Skeletal muscle cell (primary cell): ENCODE measurements around the gene MEIS1.

Experiments
- DNase-seq: peaks from one replicate; pipeline ENCODE4 v3.0.0-alpha.2; 2010; ENCODE audit warnings: low read depth
- H3K4me3 ChIP-seq: 2 replicates; pipeline ENCODE4 v1.5.1; 2011; ENCODE audit warnings: low read depth, mild to moderate bottlenecking, control low read depth, low read length, moderate library complexity

The MEIS1 gene

DNA sequence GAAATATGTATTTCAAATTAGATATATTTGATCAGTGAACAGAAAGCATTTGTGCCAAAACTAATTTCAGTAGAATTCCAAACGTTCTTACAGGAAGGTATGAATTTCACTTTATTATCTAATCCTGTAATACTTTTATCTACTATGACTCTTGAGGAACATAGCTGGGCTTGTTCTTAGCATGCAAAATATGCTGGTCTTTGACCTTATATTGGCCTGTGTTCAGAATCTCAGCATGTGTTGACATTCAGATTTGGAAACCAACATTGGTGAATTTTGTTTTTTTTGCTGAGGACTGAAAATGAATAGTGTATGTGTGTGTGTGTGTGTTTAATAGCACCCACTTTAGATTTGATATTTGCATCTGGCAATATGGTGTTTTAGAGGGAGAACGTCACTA, 112.2 kb downstream of the MEIS1 start:
- H3K4me3 ChIP-seq = no peak overlapping the region
- no peak for DNase-seq

DNA sequence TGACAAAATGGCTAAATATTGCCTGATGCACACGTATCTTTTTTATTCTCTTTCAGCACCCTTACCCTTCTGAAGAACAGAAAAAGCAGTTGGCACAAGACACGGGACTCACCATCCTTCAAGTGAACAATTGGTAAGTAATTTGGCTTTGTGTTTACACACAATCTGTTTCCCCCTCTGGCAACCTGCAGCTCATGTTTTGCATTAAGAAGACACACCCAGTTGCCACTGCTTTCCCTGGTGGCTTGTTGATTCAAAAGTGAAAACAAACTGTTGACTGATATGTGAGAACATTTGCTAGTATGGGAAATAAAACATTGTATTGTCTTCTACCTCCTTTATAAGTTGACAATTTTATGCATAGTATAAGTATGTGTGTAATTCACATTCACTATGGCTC, 113.0 kb downstream of the MEIS1 start:
- H3K4me3 ChIP-seq = no peak overlapping the region

DNA sequence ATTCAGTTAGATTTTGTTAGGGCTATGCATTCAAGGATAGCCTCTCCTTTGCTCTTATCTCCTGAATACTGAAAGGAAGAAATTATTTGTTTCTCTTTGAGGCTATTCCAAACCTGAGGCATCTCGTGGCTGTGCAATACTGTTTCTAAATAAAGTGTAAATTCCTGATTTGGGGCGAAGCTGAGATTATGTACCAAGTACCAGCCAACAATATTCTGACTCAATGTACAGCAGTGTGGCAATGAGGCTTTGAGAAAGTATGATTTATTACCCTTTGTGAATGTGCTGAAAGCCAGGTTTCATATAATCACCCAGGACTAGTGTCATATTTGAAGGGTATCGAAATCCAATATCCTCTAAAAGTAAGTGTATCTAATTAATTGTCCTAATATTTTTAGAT, 113.5 kb downstream of the MEIS1 start:
- DNase-seq = no peak
- H3K4me3 ChIP-seq = no peak overlapping the region

More for the DNA sequence above, 113.0 kb downstream of the MEIS1 start:
- no peak for DNase-seq

DNA sequence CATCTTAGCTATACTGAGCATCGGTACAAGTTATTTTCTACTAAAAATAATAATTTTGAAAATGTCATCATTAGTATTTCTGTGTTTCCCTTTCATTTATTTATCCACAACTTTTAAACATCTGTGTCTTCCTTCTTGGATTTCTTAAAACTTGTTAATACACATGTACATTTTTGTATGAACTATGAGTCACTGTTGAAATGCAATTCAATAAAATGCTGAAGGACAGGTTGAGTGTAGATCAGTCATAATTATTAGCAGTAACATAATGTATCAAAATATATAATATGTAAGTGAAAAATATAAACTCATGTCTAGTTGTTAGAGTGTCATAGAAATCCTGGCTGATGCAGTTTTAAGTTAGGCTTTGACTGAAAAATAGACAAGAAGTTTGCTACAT, 115.9 kb downstream of the MEIS1 start:
- DNase-seq = no peak
- H3K4me3 ChIP-seq = no peak overlapping the region

DNA sequence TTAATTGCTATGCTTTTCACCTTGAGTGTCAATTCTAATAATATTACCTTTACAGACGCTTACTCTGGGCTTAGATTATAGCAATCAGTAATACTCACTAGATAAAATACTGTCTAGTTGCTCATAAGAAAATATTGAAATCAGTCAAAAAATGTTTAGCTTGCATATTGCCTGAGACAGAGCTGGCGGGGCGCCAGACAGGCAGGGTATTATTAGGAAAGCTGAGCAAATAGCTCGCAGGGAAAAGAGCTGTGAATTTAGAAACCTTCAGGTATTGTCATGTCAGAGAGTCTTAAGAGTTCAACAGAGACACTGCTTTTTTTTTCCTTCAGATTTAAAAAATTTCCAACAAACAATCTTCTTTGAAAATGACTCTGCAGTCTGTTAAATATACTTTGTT, 118.4 kb downstream of the MEIS1 start:
- DNase-seq = no peak
- no peak overlapping the region for H3K4me3 ChIP-seq

DNA sequence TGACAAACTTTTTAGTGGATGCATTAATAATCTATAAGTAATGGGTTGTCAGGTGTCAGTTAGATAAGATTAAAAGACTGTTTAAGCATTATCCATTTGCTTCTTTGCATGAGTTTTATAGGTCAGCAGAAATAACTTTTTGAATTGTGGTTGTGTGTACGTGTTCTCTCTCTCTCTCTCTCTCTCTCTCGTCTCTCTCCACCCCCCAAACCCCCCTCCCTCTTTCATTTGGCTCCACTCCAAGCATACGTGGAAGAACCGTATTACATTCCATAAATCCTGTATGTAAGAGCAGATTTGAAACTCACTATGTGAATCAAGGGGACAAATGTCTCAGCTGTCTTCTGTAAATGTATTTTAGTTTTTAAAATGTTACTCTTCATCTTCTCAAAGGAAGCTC, 120.2 kb downstream of the MEIS1 start:
- no peak for DNase-seq
- H3K4me3 ChIP-seq = no peak overlapping the region

DNA sequence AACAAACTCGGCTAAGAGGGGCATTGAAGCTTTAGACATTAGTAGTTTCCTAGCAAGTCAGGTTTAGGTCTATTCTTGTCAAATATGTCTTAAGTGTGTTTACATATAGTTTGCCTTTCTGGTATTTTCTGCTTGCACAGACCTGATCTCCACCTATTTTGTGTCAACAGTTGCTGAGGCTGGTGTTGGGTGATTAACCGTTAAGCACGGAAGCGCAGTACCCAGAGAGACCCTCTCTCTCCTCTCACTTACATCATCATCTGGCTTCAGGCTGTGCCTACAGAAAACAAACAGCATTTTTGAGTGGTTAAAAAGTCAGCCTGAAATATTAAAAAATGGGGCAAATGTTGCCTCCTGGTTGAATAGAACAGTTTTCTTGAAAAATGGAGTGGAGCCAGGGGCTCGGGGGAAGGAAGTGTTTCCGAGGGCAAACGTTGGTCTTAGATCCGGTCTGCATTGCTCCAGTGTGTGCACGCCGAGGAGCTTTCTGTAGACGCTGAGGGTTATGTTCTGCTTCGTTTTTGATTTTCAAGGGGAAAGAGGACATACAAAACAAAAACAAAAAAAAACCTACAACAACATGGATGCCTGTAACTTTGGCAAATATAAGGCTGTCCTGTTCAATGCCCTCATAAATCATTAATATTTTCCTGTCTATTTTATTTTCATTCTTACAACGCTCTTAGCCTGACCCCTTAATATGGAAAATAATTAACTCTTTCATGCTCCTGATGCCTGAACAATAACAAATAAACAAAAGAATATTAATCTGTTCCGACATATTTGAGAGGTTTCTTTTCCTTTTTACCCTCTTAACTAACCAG, 120.8 kb downstream of the MEIS1 start:
- H3K4me3 ChIP-seq = peak overlapping the region; percentile 4
- DNase-seq = no peak

DNA sequence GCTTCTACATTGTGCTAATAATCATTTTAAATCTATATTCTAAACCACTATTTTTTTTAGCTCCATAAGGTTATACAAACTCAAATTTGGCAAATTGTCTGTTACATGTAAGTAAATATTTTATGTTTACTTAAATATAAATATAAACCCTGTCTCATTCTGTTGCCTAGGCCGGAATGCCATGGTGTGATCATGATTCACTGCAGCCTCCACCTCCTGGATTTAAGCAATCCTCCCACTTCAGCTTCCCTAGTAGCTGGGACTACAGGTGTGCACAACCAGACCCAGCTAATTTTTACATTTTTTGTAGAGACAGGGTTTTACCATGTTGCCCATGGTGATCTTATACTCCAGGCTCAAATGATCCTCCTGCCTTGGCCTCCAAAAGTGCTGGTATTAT, 124.7 kb downstream of the MEIS1 start:
- DNase-seq = no peak

DNA sequence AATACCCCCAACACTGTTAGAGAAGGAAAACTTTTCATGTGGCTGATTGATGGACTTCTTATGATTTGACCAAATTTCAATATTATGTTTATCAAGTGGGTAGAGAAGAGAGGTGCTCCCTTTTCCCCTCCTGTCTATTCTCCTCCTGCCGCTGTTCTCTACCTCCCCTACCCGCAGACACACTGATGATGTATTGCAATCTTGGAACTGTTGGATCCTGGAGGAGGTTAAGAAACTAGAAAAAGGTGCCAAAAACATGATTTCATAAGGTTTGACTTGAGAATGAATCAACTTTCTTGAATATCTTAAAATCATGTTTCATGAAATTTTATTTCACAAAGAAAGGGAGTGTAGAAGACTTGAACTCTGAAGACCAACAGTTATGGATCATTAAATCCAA, 125.8 kb downstream of the MEIS1 start:
- no peak for DNase-seq
- H3K4me3 ChIP-seq = no peak overlapping the region

More for the DNA sequence above, 124.7 kb downstream of the MEIS1 start:
- H3K4me3 ChIP-seq = no peak overlapping the region

DNA sequence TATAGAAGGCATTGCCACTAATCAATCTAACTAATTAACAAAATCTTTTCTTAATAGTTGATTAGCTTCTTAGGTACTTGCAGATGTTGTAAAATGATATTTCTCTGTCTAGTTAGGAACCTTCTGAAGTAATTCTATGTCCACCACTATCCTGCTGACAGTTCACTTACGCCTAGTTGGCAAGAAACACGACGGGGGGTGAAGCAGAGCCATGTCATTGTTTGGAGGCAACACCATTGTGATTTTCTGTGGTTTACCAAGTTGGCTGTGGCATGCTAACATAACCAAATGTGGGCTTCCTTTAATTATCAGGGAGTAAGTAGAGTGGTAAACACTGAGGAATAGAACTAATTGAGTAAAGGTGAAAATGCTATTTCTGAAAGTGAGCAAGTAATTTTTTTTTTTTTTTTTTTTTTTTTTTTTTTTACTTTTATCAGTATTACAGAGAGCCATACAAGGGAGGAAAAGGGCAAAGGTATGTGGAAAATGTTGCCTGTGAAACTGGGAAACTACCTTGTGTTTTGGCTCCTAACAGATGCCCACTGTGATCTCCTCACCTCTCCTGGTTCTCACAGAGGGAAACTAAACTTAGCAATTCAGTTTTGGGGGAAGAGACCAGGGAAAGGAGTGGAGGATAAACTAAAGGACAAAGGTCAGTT, 126.8 kb downstream of the MEIS1 start:
- H3K4me3 ChIP-seq = no peak overlapping the region
- no peak for DNase-seq

DNA sequence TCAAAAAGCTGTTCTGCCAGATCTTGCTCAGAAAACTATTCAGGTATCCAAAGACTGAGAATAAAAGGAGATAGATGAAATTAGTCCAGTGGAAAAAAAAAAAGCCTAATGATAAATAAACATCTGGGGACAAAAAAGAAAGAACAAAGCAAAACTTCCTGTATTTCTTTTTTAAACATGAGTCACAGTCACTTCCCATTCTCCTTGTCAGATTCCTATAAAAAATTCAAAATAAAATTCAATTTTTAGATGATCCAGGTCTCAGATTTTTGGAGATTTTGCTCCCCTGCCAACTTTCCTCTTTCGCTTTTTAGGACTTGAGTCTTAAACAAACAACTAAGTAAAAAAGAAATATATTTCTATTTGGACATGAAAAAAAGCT, 127.4 kb downstream of the MEIS1 start:
- H3K4me3 ChIP-seq = no peak overlapping the region
- no peak for DNase-seq

DNA sequence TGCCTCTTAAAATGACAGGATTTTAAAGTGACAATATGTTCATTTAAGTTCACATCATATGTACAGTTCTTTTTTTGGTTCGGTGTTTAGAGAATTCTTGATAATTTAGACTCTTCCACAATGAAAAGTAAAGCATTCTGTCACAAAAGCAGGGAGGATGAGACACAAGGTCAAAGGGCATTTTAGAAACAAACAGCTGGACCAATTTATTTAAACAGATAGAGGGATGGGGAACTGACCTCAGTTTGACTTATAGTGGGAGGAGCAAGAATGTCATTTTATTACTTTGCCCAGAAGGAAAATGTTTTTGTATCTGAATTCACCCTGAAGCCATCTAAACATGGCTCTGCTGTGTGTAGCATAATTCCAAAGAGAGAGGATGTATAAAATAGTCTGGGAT, 128.5 kb downstream of the MEIS1 start:
- DNase-seq = no peak
- H3K4me3 ChIP-seq = no peak overlapping the region

DNA sequence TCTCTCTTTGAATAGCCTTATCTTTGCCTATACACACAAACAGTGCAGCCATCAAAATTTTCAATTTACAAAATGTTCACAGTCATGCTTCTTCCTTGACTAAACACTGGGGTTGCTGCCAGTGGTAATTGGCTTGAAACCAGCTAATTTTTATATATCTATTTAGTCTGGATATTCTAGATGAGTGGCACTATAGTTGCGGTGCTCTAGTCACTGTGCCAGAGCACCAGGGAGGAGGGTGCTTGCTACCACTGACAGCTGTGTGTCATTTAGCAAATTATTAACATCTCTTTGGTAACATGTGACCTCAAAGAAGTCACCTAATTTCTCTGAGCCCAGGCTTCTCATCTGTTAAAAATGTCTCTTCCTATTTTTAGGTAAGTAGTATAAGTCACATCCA, 130.4 kb downstream of the MEIS1 start:
- DNase-seq = no peak
- no peak overlapping the region for H3K4me3 ChIP-seq

DNA sequence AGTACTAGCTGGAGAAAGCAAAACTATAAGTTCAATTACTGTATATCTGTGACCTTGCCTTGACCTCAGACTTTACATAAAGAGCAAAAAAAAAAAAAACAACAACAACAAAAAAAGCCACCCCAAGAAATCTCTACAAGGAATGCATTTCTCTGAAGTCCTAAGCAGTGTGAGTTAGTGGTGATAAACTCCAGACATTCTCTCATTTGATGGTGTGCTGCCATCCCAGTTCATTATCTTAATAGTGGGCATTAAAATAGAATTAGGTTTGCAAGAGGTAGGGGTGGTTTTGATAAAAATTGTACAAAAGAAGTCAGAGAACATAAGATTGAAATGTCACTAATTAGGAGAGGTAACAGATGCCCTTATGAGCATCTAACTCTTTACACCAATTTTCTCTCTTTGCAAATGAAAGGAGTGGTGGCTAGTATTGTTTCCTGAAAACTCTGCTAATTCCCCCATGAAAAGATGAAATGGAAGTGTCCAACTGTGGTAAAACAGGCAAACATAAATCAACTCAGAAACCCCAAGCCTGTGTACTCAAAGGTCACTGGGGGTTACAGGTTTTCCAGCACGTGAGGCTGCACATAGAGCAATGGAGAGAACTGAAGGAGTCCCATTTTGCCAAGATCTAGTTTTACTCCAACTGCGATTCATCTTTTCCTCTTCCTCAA, 131.9 kb downstream of the MEIS1 start:
- DNase-seq = no peak
- H3K4me3 ChIP-seq = no peak overlapping the region

DNA sequence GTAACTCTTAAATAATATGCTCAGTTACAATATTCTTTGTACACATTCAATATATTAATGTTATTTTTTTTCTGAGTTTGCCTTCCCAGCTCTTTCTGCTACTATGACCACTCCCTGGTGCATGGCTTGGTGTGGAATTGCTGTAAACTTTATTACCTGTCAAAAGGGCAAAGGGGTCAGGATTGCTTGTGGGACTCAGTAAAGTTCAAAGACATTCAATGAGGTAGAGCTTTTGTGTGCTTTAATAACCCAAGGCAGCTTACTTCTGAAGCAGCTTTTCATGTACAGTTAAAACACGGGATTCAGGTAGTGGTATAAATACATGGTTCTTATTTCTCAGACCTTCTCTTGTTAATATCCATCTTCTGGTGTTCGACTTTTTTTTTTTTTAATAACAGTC, 132.8 kb downstream of the MEIS1 start:
- no peak for DNase-seq
- no peak overlapping the region for H3K4me3 ChIP-seq

DNA sequence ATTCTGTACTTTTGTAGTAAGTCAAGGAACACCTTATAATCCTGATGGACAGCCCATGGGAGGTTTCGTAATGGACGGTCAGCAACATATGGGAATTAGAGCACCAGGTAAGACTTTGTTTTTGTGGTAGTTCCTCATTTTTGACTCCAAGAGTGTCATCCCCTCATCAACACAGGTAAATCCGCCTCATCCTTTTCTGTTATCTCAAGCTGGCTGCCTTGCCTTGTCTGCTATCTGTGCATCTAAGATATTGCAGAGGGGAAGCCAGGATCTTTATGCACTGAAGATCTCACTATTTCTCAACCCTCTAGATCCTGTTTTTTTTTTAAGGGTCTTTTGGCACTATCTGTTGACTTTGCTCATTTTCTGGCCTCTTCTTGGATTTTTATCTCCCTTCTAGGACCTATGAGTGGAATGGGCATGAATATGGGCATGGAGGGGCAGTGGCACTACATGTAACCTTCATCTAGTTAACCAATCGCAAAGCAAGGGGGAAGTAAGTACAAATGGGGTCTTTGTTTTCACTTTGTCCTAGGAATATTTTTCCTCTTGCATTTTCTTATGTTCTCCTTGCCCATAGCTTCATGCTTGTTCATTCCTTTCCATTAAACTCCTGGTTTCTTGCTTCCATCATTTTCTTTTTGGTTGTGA, 133.8 kb downstream of the MEIS1 start:
- no peak overlapping the region for H3K4me3 ChIP-seq
- DNase-seq = no peak

DNA sequence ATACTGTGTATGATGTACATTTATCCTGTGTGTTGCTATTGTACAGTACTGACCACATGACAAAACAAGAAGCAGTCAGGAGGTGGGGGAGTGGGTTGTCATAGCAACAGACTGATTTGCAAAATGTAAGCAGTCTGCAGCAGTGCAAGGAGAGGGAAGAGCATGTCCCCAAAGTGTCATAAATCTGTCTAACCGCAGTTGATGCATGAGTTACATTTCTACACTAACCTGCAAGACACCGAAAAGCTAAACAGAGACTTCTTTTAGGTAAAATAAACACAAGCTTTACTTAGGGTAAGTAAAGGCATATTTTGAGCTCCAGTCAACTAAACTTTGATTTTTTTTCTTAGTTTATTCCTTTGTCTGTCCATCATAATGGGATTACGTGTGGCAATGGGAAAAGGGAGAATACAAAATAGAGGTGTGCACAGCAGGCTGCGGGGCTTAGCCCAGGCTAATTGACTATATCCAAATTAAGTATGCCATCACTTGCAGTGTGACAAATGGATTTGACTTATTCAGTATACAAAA, 134.5 kb downstream of the MEIS1 start:
- DNase-seq = peak; percentile 73
- no peak overlapping the region for H3K4me3 ChIP-seq

DNA sequence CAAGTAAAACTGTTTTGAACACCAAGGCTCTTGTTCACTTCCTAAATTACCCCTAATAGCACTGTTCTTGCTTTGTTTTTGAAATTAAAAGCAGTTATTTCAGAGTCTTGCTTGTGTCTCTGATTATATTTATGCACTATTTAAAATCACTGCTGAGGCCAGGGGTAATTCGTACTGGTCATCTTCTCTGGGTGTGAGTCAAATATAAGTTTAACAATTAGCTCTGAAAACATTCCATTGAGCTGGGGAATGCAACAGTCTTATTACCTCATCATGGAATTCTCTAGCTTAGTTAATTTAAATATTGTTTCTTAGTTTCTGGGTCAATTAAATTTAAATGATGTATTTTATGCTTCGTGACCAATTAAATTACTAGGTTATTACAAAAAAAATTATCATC, 135.0 kb downstream of the MEIS1 start:
- DNase-seq = no peak
- H3K4me3 ChIP-seq = no peak overlapping the region

DNA sequence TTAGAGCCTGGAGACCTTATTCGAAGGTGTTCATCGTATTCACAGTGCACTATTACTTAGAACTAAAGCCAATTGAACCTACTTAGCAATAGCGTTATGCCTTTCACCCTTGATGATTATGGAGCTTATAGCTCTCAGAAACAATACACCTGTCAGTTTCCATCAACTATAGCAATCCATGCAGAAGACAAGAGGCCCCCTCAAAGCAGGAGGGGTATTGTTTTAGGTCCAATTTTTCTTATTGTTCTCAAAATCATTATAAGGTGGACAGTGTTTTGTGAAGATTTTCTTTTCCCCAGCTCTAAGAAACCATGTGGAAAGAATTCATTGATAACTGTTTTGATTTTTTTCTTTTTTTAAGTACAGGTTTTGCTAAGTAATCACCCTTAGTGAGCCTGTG, 135.5 kb downstream of the MEIS1 start:
- H3K4me3 ChIP-seq = no peak overlapping the region
- no peak for DNase-seq

DNA sequence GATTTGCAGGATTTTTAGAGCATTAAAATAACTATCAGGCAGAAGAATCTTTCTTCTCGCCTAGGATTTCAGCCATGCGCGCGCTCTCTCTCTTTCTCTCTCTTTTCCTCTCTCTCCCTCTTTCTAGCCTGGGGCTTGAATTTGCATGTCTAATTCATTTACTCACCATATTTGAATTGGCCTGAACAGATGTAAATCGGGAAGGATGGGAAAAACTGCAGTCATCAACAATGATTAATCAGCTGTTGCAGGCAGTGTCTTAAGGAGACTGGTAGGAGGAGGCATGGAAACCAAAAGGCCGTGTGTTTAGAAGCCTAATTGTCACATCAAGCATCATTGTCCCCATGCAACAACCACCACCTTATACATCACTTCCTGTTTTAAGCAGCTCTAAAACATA, 137.0 kb downstream of the MEIS1 start:
- no peak overlapping the region for H3K4me3 ChIP-seq
- DNase-seq = no peak
